ENCODE results near the gene GPATCH3. TPM values are rescaled to one million over a fixed set of nuclear protein-coding genes. Genes with fewer than 3 reads are reported as not detected.
A peak's percentile ranks its signal among the peaks of the same experiment; 100 is the strongest.
"Not testable (repeated sequence)": the region's sequence is repeated elsewhere in the genome, so short reads cannot be mapped to it uniquely, and the experiment has no call there.

The GPATCH3 gene
- total RNA-seq, 1 donor from 2014 or later, result 12.1 TPM

DNA sequence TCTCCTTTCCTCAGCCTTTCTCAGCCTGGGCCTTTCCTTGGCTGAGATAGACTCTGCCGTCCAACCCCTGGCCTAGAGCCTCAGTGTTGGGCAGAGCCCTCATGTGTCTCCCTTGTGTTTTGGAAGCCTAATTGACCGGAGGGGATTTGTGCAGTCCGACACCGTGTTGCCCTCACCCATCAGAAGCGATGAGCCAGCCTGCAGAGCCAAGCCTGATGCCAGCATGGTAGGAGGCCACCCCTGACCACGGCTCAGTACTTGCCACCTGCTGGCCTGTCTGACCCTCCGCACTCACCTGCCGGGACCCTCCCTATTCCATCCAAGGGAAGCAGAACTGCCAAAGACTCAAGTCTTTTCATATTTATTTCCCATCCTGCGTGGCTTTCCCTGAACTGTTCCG, 46.7 kb downstream of the GPATCH3 start:
- Mint-ChIP-seq H3K36me3 (ENCODE audit: low read depth) (peaks cover 58% of the 10 kb centered on the region), H3K27ac (no peak overlapping the region), H3K4me3 (no peak overlapping the region), H3K27me3 (no peaks in the 10 kb centered on the region), H3K9me3 (no peaks in the 10 kb centered on the region), H3K4me1 (peaks cover 1% of the 10 kb centered on the region)
- intact Hi-C loops (cut with micrococcal nuclease), result loop anchor here (1.0 kb wide), 2 partner anchors 12 to 25 kb away; no protein-coding TSS in a partner anchor
- no peak for DNase-seq

DNA sequence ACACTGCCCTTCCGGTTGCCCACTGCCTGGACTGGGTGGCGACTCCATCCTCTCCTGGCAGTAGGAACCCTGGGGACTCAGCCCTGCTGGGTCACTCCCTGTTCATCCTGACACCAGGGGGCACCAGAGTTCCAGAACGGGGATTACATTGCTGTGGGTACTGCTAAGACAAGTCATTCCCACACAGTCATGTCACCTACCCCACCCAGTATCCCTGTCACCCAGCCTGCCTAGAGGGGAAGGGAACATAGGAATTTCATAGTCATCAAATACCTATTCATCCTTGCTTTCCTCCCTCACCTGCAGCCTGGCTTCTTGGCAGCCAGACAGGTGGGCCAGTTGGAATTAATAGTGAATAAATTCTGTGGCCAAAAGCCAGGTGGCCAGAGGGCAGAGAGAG, 47.1 kb downstream of the GPATCH3 start:
- H3K27me3 Mint-ChIP-seq, result no peaks in the 10 kb centered on the region
- H3K27ac Mint-ChIP-seq, result no peak overlapping the region
- intact Hi-C loops (cut with micrococcal nuclease), result loop anchor here (1.0 kb wide), 2 partner anchors 12 to 25 kb away; no protein-coding TSS in a partner anchor
- peaks cover 60% of the 10 kb centered on the region for H3K36me3 Mint-ChIP-seq (ENCODE audit: low read depth)
- H3K9me3 Mint-ChIP-seq, result no peaks in the 10 kb centered on the region
- peak; percentile 93 for DNase-seq
- H3K4me1 Mint-ChIP-seq, result peaks cover 1% of the 10 kb centered on the region
- H3K4me3 Mint-ChIP-seq, result no peak overlapping the region

- Mint-ChIP-seq H3K9me3 (no peaks in the 10 kb centered on the region), H3K36me3 (ENCODE audit: low read depth) (peaks cover 62% of the 10 kb centered on the region), H3K27me3 (no peaks in the 10 kb centered on the region), H3K4me1 (peaks cover 1% of the 10 kb centered on the region), H3K27ac (no peak overlapping the region), H3K4me3 (no peak overlapping the region)
- intact Hi-C loops (cut with micrococcal nuclease), result loop anchor here (1.0 kb wide), 2 partner anchors 13 to 26 kb away; no protein-coding TSS in a partner anchor
- no peak for DNase-seq
Observed at GRCh38 chr1:26852701-26853100, 47.6 kb downstream of the GPATCH3 start.

GRCh38 chr1:26851106-26851684, 49.1 kb downstream of the GPATCH3 start:
- intact Hi-C loops (cut with micrococcal nuclease), result no loop called here

DNA sequence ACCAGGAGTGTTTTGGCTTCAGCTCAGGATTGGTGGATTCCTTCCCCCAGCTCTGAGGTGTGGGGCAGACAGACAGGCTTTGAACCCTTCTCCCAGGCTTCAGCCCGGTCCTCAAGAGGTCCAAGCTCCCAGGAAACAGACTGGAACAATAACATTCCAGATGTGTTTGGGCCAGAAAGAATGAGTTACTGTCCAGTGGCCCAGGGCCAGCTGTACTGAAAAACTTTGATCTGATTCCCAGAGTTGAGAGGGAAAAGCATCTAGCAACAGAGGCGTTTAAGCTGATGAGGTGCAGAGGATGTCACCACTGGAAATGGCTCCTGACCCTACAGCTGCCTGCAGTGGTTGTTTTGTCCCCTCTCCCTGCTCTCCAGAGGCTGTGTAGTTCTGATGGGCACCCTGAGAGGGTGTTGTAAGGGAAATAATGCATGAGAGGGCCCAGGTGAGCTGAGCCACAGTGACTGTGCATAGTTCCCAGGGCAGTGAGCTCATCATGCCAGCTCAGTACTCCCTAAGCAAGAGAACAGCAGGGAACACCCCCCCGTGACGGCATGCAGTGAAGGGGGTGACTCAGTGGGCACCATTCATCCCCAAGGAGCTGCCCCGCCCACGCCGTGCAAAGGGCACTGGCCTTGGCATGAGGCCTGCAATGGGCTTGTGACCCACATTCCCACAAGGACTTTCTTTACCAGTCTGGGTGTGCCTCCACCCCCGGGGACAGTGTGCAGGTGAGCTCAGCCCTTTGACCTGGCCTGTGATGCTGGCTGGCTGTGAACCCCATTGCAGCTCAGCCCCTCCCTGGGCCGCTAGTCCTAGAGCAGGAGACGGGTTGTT, 51.1 kb downstream of the GPATCH3 start:
- intact Hi-C loops (cut with micrococcal nuclease), result no loop called here
- Mint-ChIP-seq H3K9me3 (no peaks in the 10 kb centered on the region), H3K4me3 (no peak overlapping the region), H3K27me3 (no peaks in the 10 kb centered on the region), H3K4me1 (peaks cover 9% of the 10 kb centered on the region), H3K36me3 (ENCODE audit: low read depth) (peaks cover 63% of the 10 kb centered on the region), H3K27ac (no peak overlapping the region)
- DNase-seq, result peak; percentile 55

More at GRCh38 chr1:26851106-26851684, 49.1 kb downstream of the GPATCH3 start:
- H3K4me3 Mint-ChIP-seq, result no peak overlapping the region
- H3K4me1 Mint-ChIP-seq, result peaks cover 1% of the 10 kb centered on the region
- H3K27me3 Mint-ChIP-seq, result no peaks in the 10 kb centered on the region
- H3K27ac Mint-ChIP-seq, result no peak overlapping the region
- H3K36me3 Mint-ChIP-seq (ENCODE audit: low read depth), result peaks cover 66% of the 10 kb centered on the region
- no peaks in the 10 kb centered on the region for H3K9me3 Mint-ChIP-seq
- no peak for DNase-seq

DNA sequence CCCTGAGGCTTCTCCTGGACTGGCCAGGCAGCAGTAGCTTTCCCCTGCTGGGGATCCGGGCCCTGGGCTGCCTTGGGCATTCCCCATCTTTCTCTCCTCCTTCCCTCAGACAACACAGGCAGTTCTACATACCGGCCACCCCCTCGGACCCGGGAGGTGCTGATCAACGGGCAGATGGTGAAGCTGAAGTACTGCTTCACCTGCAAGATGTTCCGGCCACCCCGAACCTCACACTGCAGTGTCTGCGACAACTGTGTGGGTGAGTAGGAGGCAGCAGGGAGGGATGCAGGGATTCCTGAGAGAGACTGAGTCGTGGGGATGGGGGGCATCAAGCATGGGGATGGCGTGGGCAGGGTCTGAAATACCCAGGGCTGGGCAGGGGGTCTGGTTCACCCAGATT, 51.8 kb downstream of the GPATCH3 start:
- intact Hi-C loops (cut with micrococcal nuclease), result no loop called here
- H3K27me3 Mint-ChIP-seq, result no peaks in the 10 kb centered on the region
- no peak overlapping the region for H3K27ac Mint-ChIP-seq
- H3K9me3 Mint-ChIP-seq, result no peaks in the 10 kb centered on the region
- H3K4me3 Mint-ChIP-seq, result no peak overlapping the region
- H3K36me3 Mint-ChIP-seq (ENCODE audit: low read depth), result peaks cover 65% of the 10 kb centered on the region
- peaks cover 9% of the 10 kb centered on the region for H3K4me1 Mint-ChIP-seq
- no peak for DNase-seq

DNA sequence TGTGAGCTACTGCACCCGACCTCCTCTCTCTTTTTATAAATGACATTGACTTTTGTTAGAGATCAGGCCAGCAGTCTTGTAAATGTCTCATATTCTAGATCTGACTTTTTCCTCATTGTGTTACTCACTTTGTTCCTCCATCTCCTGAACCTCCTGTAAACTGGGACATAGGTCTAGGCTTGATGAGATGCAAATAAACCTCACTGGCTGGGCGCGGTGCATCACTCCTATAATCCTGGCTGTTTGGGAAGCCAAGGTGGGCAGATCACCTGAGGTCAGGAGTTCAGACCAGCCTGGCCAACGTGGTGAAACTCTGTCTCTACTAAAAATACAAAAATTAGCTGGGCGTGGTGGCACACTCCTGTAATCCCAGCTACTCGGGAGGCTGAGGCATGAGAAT, 52.4 kb downstream of the GPATCH3 start:
- H3K27me3 Mint-ChIP-seq; H3K4me3 Mint-ChIP-seq; DNase-seq; intact Hi-C loops (cut with micrococcal nuclease); H3K4me1 Mint-ChIP-seq; H3K9me3 Mint-ChIP-seq; H3K27ac Mint-ChIP-seq: not testable (repeated sequence)
- peaks cover 63% of the 10 kb centered on the region for H3K36me3 Mint-ChIP-seq (ENCODE audit: low read depth)

- H3K27ac Mint-ChIP-seq, result no peak overlapping the region
Observed at GRCh38 chr1:26844424-26845196, 55.7 kb downstream of the GPATCH3 start.

More at GRCh38 chr1:26844424-26845196, 55.7 kb downstream of the GPATCH3 start:
- Mint-ChIP-seq H3K4me3 (no peak overlapping the region), H3K36me3 (ENCODE audit: low read depth) (peaks cover 50% of the 10 kb centered on the region), H3K4me1 (peaks cover 7% of the 10 kb centered on the region), H3K27me3 (no peaks in the 10 kb centered on the region), H3K9me3 (no peaks in the 10 kb centered on the region)
- DNase-seq, result no peak
- intact Hi-C loops (cut with micrococcal nuclease), result no loop called here

Other genes starting within 250 kb of the GPATCH3 start
- gene ARID1A, start 204.5 kb downstream of the GPATCH3 start, total RNA-seq, result 111 and 117 TPM in 2 replicates
- 15.2 and 16.0 TPM in 2 replicates for gene PIGV, start 112.5 kb downstream of the GPATCH3 start, total RNA-seq
- 75.9 and 77.3 TPM in 2 replicates for gene ZDHHC18, start 73.8 kb downstream of the GPATCH3 start, total RNA-seq
- gene SFN, start 37.3 kb downstream of the GPATCH3 start, total RNA-seq, result 0.24 and 0.47 TPM in 2 replicates
- gene GPN2, start 10.2 kb downstream of the GPATCH3 start, total RNA-seq, result 41.8 and 47.1 TPM in 2 replicates
- not detected in 2 replicates for gene NR0B2, start 13.5 kb upstream of the GPATCH3 start, total RNA-seq
- 169 and 171 TPM in 2 replicates for gene NUDC, start 21.3 kb upstream of the GPATCH3 start, total RNA-seq
- gene KDF1, start 60.0 kb upstream of the GPATCH3 start, total RNA-seq, result not detected in 2 replicates
- gene TRNP1, start 93.2 kb upstream of the GPATCH3 start, total RNA-seq, result 1.3 and 2.2 TPM in 2 replicates
- gene TENT5B, start 112.4 kb upstream of the GPATCH3 start, total RNA-seq, result not detected in 2 replicates

Measured in activated CD4-positive, alpha-beta T cell treated with anti-CD3 and anti-CD28 coated beads, Interleukin-2, amount 10 ng/mL, durations not matched to agents 24 days and 14 days (primary cell).